ENCODE measurements around the gene ISG20.

The ISG20 gene

GRCh38 chr15:88638626-88639372 is at the start of gene ISG20:
Gene ISG20 (plus strand): TSS chr15:88639016. CDS start chr15:88639367, 351 bp downstream.
- no peaks in the 10 kb centered on the region for H3K27me3 Mint-ChIP-seq
- H3K36me3 Mint-ChIP-seq, result peaks cover 27% of the 10 kb centered on the region
- peaks cover 69% of the 10 kb centered on the region for H3K4me1 Mint-ChIP-seq
- no peaks in the 10 kb centered on the region for H3K9me3 Mint-ChIP-seq
- peak; percentile 87 for ATAC-seq
- peak within 1 kb of the TSS; percentile 82 for H3K4me3 Mint-ChIP-seq
- H3K27ac Mint-ChIP-seq, result peak within 1 kb of the TSS; percentile 88

DNA sequence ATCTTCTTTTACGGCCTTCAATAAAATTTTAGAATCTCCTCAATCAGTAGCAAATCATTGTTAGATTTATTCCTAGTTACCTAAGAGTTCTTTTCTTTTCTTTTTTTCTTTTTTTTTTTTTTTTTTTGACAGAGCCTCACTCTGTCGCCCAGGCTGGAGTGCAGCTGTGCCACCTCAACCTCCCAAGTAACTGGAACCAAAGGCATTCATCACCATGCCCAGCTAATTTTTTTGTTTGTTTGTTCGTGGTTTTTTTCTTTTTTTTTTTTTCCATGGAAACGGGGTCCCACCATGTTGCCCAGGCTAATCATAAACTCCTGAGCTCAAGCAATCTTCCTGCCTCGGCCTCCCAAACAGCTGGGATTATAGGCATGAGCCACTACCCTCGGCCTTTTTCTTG is 48.1 kb upstream of the ISG20 start:
- Mint-ChIP-seq H3K27me3 (no peaks in the 10 kb centered on the region), H3K27ac (no peak overlapping the region), H3K4me1 (no peaks in the 10 kb centered on the region), H3K36me3 (no peaks in the 10 kb centered on the region), H3K4me3 (no peak overlapping the region), H3K9me3 (no peaks in the 10 kb centered on the region)
- ATAC-seq, result no peak

GRCh38 chr15:88591384-88591783 is 47.4 kb upstream of the ISG20 start:
- no peak for ATAC-seq
- Mint-ChIP-seq H3K27ac (no peak overlapping the region), H3K4me3 (no peak overlapping the region), H3K27me3 (no peaks in the 10 kb centered on the region), H3K9me3 (no peaks in the 10 kb centered on the region), H3K36me3 (no peaks in the 10 kb centered on the region), H3K4me1 (no peaks in the 10 kb centered on the region)

- peaks cover 57% of the 10 kb centered on the region for H3K27me3 Mint-ChIP-seq
- no peak for ATAC-seq
Observed at GRCh38 chr15:88603885-88604284, 34.9 kb upstream of the ISG20 start.

DNA sequence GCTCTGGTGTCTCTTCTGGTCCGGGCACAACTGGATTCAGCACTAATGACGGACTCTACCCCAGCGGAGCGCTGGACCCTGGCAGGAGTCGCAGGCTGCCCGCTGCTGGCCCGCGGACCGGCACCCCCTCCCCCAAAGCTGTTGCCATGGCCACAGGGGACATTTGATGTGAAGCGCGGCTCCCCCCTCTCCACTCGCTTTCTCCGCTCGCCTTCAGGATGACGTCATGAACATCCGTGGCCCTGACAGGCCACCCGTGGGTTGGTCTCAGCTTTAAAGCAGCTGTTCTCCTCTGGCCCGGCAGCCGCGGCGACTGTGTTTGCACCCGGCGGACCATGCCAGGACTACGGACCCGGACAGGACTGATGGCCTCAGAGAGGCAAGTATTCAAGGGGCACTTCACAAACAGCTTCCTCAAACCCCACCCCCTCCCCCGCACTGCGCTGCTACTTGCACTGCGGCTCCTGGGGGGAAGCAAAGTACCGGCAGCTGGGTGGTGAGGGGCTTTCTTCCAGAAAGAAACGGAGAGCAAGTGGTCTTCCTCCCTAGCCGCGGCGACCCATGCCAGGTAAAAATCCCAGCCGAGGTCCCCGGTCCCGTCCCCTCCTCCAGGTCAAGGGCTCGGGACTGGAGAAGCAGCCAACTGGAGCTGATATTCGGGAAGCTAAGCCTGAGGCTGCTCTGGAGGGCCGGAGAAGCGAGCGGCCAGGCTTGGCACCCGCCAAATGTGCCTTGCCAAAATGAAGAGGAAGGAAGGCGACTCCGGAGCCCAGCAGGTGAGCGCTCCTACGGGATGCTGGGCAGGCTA is 34.2 kb upstream of the ISG20 start:
- peak overlapping the region; percentile 22 for H3K4me3 Mint-ChIP-seq
- H3K27ac Mint-ChIP-seq, result no peak overlapping the region
- no peak for ATAC-seq
- H3K27me3 Mint-ChIP-seq, result peaks cover 58% of the 10 kb centered on the region
- peaks cover 26% of the 10 kb centered on the region for H3K4me1 Mint-ChIP-seq
- H3K36me3 Mint-ChIP-seq, result no peaks in the 10 kb centered on the region
- H3K9me3 Mint-ChIP-seq, result no peaks in the 10 kb centered on the region

More at GRCh38 chr15:88603885-88604284, 34.9 kb upstream of the ISG20 start:
- Mint-ChIP-seq H3K36me3 (no peaks in the 10 kb centered on the region), H3K4me1 (peaks cover 26% of the 10 kb centered on the region), H3K27ac (no peak overlapping the region), H3K4me3 (peak overlapping the region; percentile 46), H3K9me3 (no peaks in the 10 kb centered on the region)

DNA sequence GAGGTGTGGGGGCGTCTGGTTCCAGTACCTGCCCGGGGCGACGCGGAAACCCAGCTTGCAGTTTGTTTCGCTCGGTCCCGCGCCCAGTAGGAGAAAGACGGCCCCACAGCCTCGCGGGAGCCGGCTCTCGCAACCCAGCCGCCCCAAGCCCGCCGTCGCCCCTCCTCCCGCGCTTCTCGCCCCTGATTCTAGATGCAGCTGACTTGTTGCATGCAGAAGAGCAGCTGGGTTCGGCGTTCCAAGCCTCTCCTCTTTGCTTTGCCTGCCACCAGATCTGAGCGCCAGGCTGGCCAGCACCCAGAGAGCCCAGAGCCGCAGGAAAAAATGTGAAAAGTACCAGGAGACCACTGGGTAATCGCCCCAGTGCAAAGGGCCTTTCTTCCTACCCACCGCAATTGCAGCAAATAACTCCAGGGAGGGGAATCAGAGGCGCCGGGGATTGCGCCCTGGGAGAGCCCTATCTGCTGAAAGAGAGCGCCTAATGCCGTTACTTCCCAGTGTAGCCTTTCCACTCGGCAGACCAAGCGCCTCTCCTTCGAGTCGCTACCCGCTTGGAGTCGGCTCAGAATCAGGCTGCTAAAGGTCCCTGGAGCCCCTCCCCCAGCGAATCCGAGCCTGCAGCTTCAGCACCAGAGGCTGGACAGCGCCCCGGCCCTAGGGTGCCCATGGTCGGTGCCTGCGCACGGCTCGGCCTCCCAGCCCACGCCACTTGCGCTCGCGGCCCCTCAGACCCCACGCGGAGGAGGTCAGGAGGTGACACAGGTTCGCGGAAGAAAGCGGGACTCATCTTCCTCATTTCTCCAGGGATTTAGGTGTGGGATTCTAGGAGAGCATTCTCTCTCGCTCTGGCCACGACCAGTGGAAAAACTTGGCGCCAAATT is 33.4 kb upstream of the ISG20 start:
- peak overlapping the region; percentile 34 for H3K4me3 Mint-ChIP-seq
- peaks cover 26% of the 10 kb centered on the region for H3K4me1 Mint-ChIP-seq
- H3K36me3 Mint-ChIP-seq, result no peaks in the 10 kb centered on the region
- H3K9me3 Mint-ChIP-seq, result no peaks in the 10 kb centered on the region
- H3K27ac Mint-ChIP-seq, result no peak overlapping the region
- ATAC-seq, result no peak
- H3K27me3 Mint-ChIP-seq, result peaks cover 62% of the 10 kb centered on the region

- Mint-ChIP-seq H3K4me3 (no peak overlapping the region), H3K4me1 (peaks cover 26% of the 10 kb centered on the region), H3K36me3 (no peaks in the 10 kb centered on the region), H3K27me3 (peaks cover 70% of the 10 kb centered on the region), H3K27ac (no peak overlapping the region), H3K9me3 (no peaks in the 10 kb centered on the region)
- ATAC-seq, result no peak
Observed at GRCh38 chr15:88606070-88606794, 32.6 kb upstream of the ISG20 start.

- peaks cover 26% of the 10 kb centered on the region for H3K4me1 Mint-ChIP-seq
Observed at GRCh38 chr15:88607951-88608350, 30.9 kb upstream of the ISG20 start.

GRCh38 chr15:88608607-88609181 is 30.1 kb upstream of the ISG20 start:
- H3K9me3 Mint-ChIP-seq, result no peaks in the 10 kb centered on the region
- no peak for ATAC-seq
- no peaks in the 10 kb centered on the region for H3K36me3 Mint-ChIP-seq
- peaks cover 26% of the 10 kb centered on the region for H3K4me1 Mint-ChIP-seq
- no peak overlapping the region for H3K4me3 Mint-ChIP-seq
- H3K27me3 Mint-ChIP-seq, result peaks cover 89% of the 10 kb centered on the region
- H3K27ac Mint-ChIP-seq, result no peak overlapping the region

More at GRCh38 chr15:88607951-88608350, 30.9 kb upstream of the ISG20 start:
- H3K4me3 Mint-ChIP-seq, result no peak overlapping the region
- no peak overlapping the region for H3K27ac Mint-ChIP-seq
- peaks cover 87% of the 10 kb centered on the region for H3K27me3 Mint-ChIP-seq
- no peak for ATAC-seq
- H3K9me3 Mint-ChIP-seq, result no peaks in the 10 kb centered on the region
- H3K36me3 Mint-ChIP-seq, result no peaks in the 10 kb centered on the region

- no peak overlapping the region for H3K4me3 Mint-ChIP-seq
- H3K36me3 Mint-ChIP-seq, result no peaks in the 10 kb centered on the region
- H3K9me3 Mint-ChIP-seq, result no peaks in the 10 kb centered on the region
- peaks cover 17% of the 10 kb centered on the region for H3K4me1 Mint-ChIP-seq
- no peak for ATAC-seq
- H3K27me3 Mint-ChIP-seq, result peaks cover 89% of the 10 kb centered on the region
- H3K27ac Mint-ChIP-seq, result no peak overlapping the region
Observed at GRCh38 chr15:88609344-88610090, 29.3 kb upstream of the ISG20 start.

DNA sequence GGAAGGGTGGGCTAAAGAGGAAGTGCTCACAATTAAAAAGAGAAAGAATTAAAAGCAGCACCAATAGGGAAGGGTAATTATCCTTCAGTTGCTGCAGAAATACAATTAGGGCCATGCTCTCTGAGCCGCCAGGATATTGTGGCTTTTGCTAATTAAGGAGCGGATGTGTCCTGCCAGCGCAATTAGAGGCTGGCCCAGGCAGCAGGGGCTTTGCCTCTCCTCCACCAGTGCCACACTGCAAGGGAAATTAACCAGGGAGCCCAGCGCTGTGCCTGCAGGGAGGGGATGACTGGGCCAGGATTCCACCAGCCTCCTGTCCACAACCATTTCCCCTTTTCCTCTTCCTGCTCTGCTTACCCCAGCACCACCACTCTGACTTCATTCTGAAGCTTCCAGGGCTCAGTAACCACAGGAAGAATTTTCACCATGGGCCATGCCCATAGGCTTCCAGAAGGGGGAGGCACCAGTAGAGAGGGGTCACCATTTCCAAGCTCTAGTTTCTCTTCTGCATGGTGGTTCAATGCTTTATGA is 28.1 kb upstream of the ISG20 start:
- Mint-ChIP-seq H3K4me1 (peaks cover 11% of the 10 kb centered on the region), H3K27ac (no peak overlapping the region), H3K27me3 (peaks cover 82% of the 10 kb centered on the region), H3K36me3 (no peaks in the 10 kb centered on the region), H3K9me3 (no peaks in the 10 kb centered on the region), H3K4me3 (no peak overlapping the region)
- no peak for ATAC-seq

- ATAC-seq, result no peak
- Mint-ChIP-seq H3K4me1 (peaks cover 9% of the 10 kb centered on the region), H3K4me3 (no peak overlapping the region), H3K36me3 (no peaks in the 10 kb centered on the region), H3K9me3 (no peaks in the 10 kb centered on the region), H3K27me3 (peaks cover 67% of the 10 kb centered on the region), H3K27ac (no peak overlapping the region)
Observed at GRCh38 chr15:88612186-88612796, 26.5 kb upstream of the ISG20 start.
